Measurements from ENCODE around the gene CENPM. TPM values are rescaled to one million over a fixed set of nuclear protein-coding genes. Genes with fewer than 3 reads are reported as not detected.

CENPM gene, protein sequence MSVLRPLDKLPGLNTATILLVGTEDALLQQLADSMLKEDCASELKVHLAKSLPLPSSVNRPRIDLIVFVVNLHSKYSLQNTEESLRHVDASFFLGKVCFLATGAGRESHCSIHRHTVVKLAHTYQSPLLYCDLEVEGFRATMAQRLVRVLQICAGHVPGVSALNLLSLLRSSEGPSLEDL
- 25.6 to 40.3 TPM (median 36.6 TPM) in 5 replicates for total RNA-seq (2022; extraction: Qiagen RNA extraction; ENCODE audit: low read depth)

DNA sequence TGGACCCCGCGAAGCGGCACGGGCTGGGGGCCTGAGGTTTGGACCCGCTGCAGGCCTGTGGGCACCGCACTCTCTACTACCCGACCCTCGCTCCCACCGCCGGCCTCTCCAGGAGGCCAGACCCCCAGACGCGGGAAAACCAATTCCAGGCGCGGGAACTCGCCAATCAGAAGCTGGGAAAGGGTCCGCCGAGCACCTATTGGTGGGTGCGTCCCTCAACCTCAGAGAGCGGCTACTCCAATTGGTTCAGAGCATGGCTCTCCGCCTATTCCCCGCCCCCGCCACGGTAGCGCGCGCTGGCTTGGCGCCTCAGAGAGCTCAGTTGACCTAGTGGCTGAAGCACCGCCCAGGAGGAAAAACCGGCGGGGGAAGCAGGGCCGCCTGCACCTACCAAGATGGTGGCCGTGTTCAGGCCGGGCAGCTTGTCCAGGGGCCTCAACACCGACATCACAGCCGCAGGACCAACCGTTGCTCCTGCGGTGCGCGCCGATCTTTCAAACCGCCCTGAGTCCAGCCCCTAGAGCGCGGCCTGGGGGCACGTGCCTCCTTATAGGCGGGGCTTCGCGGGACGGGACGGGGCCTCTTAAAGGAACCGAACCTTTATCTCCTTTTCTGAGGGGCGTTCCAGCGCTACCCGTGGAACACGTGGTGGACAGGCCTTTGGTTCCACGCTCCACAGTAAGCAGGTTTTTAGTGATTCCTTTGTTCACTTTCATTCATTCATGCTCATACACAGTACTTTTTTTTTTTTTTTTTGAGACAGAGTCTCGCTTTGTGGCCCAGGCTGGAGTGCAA lies at the start of gene CENPM:
Gene CENPM, minus strand, starts transcription at position 524 of the 795 bp plus-strand sequence. Its CDS starts 76 bp downstream, at position 448.

DNA sequence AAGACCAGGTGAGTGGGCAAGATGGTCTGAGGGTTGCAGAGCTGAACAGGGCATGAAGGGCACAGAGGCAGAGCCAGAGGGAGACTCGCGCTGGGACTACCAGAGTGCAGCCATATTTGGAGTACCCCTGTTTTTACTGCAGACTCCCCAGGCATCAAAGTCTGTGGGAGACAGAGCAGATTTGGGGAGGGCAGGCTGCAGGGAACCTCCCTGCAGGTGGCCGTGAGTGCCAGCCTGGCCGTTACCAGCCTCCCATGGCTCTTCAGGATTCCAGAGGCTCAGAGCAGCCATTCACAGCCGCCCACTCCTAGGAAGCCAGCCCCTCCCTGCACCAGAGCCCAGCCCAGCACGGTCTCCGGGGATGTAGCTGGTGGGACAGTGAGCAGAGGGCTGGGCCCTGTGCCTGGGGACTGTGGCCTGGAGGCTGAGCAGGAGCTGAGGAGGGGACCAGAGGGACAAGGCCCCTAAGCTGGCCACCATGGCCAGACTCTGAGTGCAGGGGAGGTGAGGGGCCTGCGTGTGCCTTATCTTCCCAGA lies 22.2 kb upstream of the CENPM start, which contains the start of gene SEPTIN3:
Gene SEPTIN3, plus strand, starts transcription at position 334 of the 537 bp plus-strand sequence. CDS start 2,050 bp downstream, outside the sequence.

GRCh38 chr22:41951898-41952474 lies 5.0 kb upstream of the CENPM start, which contains the start of gene SMIM45:
TSS of gene SMIM45 (plus strand) at chr22:41952150.

GRCh38 chr22:41915035-41915785 lies 31.7 kb downstream of the CENPM start, which contains the start of gene SHISA8:
TSS of gene SHISA8 (minus strand) at chr22:41915074. CDS start at chr22:41914667, 407 bp downstream.

Other genes starting within 250 kb of the CENPM start
- gene MEI1, start 247.6 kb downstream of the CENPM start, total RNA-seq (2022; extraction: Qiagen RNA extraction; ENCODE audit: low read depth) = not detected in 5 replicates
- gene CCDC134, start 146.5 kb downstream of the CENPM start, total RNA-seq (2022; extraction: Qiagen RNA extraction; ENCODE audit: low read depth) = 3.3 to 4.1 TPM (median 3.6 TPM) in 5 replicates
- gene SREBF2, start 114.0 kb downstream of the CENPM start, total RNA-seq (2022; extraction: Qiagen RNA extraction; ENCODE audit: low read depth) = 24.4 to 32.7 TPM (median 29.5 TPM) in 5 replicates
- gene SHISA8, start 32.1 kb downstream of the CENPM start, total RNA-seq (2022; extraction: Qiagen RNA extraction; ENCODE audit: low read depth) = 0.13 to 0.19 TPM (median 0.15 TPM) in 4 of 5 replicates, not detected in the other
- gene TNFRSF13C, start 20.3 kb downstream of the CENPM start, total RNA-seq (2022; extraction: Qiagen RNA extraction; ENCODE audit: low read depth) = 0.13 to 0.30 TPM (median 0.21 TPM) in 5 replicates
- gene SEPTIN3, start 22.3 kb upstream of the CENPM start, total RNA-seq (2022; extraction: Qiagen RNA extraction; ENCODE audit: low read depth) = 1.3 to 1.5 TPM (median 1.4 TPM) in 5 replicates
- gene WBP2NL, start 51.6 kb upstream of the CENPM start, total RNA-seq (2022; extraction: Qiagen RNA extraction; ENCODE audit: low read depth) = 0.09 TPM in 1 of 5 replicates, not detected in the others
- 6.1 to 7.7 TPM (median 7.3 TPM) in 5 replicates for gene NAGA, start 123.7 kb upstream of the CENPM start, total RNA-seq (2022; extraction: Qiagen RNA extraction; ENCODE audit: low read depth)
- not detected in 5 replicates for gene PHETA2, start 127.1 kb upstream of the CENPM start, total RNA-seq (2022; extraction: Qiagen RNA extraction; ENCODE audit: low read depth)
- gene SMDT1, start 132.5 kb upstream of the CENPM start, total RNA-seq (2022; extraction: Qiagen RNA extraction; ENCODE audit: low read depth) = 20.1 to 41.2 TPM (median 40.8 TPM) in 5 replicates
- gene NDUFA6, start 143.6 kb upstream of the CENPM start, total RNA-seq (2022; extraction: Qiagen RNA extraction; ENCODE audit: low read depth) = 62.2 to 74.5 TPM (median 69.0 TPM) in 5 replicates
- 0.30 to 0.81 TPM (median 0.54 TPM) in 5 replicates for gene CYP2D6, start 183.7 kb upstream of the CENPM start, total RNA-seq (2022; extraction: Qiagen RNA extraction; ENCODE audit: low read depth)